Stimulated activated CD4-positive, alpha-beta T cell treated with anti-CD3 and anti-CD28 coated beads, Interleukin-12 subunit alpha, Interleukin-12 subunit beta, amount 100 ng/mL, for 24 hours (primary cell): ENCODE results near the gene DYNLRB2.

Experiments
- DNase-seq, 2 experiments: peaks; one replicate each; pipeline ENCODE4 v3.0.0-alpha.2; 2020; ENCODE audit warnings: low read depth in 2 of 2

DYNLRB2 gene

GRCh38 chr16:80599466-80599865 lies 58.7 kb downstream of the DYNLRB2 start:
- DNase-seq = no peak
